Activated naive CD4-positive, alpha-beta T cell treated with anti-CD3 and anti-CD28 coated beads, Interleukin-2, amount 50 U/mL, for 72 hours (primary cell): Measurements from ENCODE around the gene RNF5. TPM values are rescaled to one million over a fixed set of nuclear protein-coding genes. Genes with fewer than 3 reads are reported as not detected.
"Not testable (repeated sequence)": the region's sequence is repeated elsewhere in the genome, so short reads cannot be mapped to it uniquely, and the experiment has no call there.

Source experiments
- ATAC-seq, 2 donors: fragments of 150-1000 bp; cut with Tn5 transposase; 2 replicates each; pipeline ENCODE4 v1.10.0; 2021; ENCODE audit warnings: mild to moderate bottlenecking in 2 of 2, moderate library complexity in 2 of 2
- DNase-seq, 2 donors: peaks; one replicate each; pipeline ENCODE4 v3.0.0; 2021 to 2022; ENCODE audit warnings: low spot score in 2 of 2
- H3K27ac Mint-ChIP-seq, 2 donors: one replicate each; pipeline ENCODE4 v1.8.0; 2022; ENCODE audit warnings: mild to moderate bottlenecking in 2 of 2, mixed read lengths in 2 of 2
- H3K36me3 Mint-ChIP-seq, 2 donors: one replicate each; pipeline ENCODE4 v1.8.0; 2022; ENCODE audit warnings: mixed read lengths in 2 of 2
- H3K9me3 Mint-ChIP-seq, 2 donors: one replicate each; pipeline ENCODE4 v1.8.0; 2022; ENCODE audit warnings: mixed read lengths in 2 of 2
- total RNA-seq, 2 donors: library from RNA; stranded (reverse); gene quantifications; one replicate each; pipeline ENCODE4 v1.2.3, GENCODE V29; 2022

RNF5 gene
- total RNA-seq, 2 donors from 2014 or later: 62.6 to 86.2 TPM

DNA sequence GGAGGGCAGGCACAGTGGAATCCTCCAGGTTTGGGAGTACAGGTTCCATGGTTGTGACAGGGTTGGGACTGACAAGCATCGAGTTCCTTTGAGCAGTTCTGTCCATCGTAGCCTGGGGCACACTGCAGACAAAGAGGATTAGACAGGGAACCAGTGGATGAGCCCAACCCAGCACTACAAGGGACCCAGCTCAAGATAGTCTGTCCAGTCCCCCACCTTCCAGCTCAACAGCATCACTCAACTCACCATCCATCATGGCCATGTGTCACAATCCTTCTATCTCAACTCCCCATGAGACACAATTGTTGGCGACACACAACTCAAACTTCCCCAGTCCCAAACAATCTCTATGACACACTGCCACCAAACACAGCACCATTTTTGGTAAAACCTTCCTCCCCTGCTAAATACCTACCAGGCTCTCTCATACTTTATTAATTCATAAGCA, 26.1 kb downstream of the RNF5 start:
- no peaks in the 10 kb centered on the region for H3K36me3 Mint-ChIP-seq
- ATAC-seq (no peak), DNase-seq (no peak)
- H3K9me3 Mint-ChIP-seq: no peaks in the 10 kb centered on the region
- no peak overlapping the region for H3K27ac Mint-ChIP-seq

DNA sequence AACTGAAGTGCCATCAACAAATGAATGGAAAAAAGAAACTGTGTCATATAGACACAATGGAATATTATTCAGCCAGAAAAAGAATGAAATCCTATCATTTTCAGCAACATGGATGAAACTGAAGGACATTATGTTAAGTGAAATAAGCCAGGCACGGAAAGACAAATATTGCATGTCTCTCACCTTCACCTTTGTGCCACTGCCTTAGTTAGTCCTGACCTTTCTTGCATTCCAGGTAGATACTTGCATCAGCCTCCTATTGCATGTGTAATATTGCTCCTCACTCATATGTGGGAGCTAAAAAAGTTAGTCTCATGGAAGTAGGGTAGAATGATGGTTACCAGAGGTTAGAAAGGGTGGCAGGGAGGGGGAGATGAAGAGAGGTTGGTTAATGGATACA, 30.8 kb downstream of the RNF5 start:
- ATAC-seq (no peak), DNase-seq (no peak)
- Mint-ChIP-seq H3K27ac (no peak overlapping the region), H3K36me3 (no peaks in the 10 kb centered on the region), H3K9me3 (no peaks in the 10 kb centered on the region)

DNA sequence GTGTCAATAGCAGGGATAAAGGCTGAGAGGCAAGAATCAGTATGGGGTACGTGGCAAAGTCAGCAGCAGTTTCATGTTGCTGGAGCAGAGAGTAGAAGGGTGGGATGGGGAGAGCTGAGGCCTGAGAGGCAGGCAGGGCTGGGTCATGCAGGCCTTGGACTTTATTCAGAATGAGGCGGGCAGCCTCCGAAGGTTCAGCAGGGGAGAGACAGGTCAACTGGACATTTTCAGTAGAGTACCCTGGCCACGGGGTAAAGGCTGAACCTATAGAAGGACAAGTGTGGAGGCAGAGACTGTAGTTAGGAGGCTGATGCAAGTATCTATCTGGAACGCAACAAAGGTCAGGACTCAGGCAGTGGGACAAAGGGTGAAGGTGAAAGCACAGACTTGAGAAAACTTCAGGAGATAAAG, 32.0 kb downstream of the RNF5 start:
- H3K36me3 Mint-ChIP-seq: no peaks in the 10 kb centered on the region

DNA sequence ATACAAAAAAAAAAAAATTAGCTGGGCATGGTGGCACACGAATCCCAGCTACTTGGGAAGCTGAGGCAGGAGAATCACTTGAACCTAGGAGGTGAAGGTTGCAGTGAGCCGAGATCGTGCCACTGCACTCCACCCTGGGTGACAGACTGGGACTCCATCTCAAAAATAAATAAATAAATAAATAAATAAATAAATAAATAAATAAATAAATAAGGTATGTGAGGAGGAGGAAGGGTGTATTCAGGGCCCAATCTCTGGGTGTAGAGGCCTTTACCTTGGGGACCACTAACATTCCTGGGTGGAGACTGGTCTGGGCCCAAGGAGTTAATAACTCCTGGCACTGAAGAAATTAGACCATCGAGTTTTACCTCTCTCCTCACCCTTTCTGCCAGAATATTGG, 33.2 kb downstream of the RNF5 start:
- H3K36me3 Mint-ChIP-seq, ATAC-seq, H3K27ac Mint-ChIP-seq, H3K9me3 Mint-ChIP-seq, DNase-seq: not testable (repeated sequence)

More for the DNA sequence above, 32.0 kb downstream of the RNF5 start:
- H3K27ac Mint-ChIP-seq: peak overlapping the region in 1 of 2 donors; percentile 44
- ATAC-seq (no peak), DNase-seq (no peak)
- H3K9me3 Mint-ChIP-seq: no peaks in the 10 kb centered on the region

DNA sequence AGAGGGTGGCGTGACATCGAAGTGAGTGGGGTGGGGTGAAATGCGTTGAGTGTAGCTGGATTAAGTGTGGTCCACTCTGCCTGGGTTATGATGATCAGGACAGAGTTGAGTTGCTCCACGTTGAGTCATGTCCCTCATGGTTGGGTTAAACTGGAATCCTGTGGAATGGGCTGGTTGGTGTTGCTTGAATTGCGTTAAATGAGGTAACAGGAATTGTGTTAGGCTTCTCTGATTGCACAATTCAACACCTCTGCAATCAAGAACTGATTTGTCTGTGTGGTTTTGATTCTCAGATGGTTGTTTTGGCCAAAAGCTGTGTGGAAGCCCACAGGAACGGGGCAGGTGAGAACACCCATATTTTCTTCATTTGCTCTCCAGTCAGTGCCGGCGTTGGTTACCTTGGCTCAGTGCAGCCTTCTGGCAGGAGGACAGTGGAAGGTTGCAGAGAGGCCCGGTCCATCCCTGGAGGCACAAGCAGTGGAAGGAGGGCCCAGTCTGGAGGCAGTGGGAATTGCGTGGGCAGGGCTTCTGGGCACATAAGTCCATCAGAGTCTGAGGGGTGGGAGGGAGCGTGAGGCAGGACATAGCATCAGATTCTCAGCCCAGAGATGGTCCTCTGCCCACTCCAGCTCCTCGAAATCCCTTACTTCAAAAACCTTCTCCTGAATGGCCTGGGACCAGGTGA, 34.0 kb downstream of the RNF5 start:
- no peaks in the 10 kb centered on the region for H3K9me3 Mint-ChIP-seq
- peak overlapping the region in 1 of 2 donors; percentile 11 for H3K27ac Mint-ChIP-seq
- ATAC-seq (no peak), DNase-seq (no peak)
- H3K36me3 Mint-ChIP-seq: no peaks in the 10 kb centered on the region

DNA sequence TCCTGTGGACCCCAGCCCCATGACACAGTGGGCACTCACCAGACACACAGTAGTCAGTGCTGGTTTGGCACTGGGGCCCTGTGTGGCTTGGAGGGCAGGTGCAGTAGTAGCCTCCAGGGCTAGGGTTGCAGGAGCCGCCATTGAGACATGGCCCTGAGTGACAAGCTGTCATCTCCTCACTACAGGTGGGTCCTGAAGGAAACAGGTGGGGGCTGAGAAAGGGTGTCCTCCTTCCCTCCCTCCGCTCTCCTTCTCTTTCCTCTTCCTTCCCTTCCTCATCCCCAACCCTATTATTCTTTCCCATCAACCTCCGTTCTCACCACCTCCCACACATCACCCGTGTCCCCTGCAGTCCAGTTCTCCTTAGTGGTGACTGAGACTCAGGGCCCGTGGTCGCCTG, 35.4 kb downstream of the RNF5 start:
- ATAC-seq (no peak), DNase-seq (no peak)
- H3K27ac Mint-ChIP-seq: no peak overlapping the region

DNA sequence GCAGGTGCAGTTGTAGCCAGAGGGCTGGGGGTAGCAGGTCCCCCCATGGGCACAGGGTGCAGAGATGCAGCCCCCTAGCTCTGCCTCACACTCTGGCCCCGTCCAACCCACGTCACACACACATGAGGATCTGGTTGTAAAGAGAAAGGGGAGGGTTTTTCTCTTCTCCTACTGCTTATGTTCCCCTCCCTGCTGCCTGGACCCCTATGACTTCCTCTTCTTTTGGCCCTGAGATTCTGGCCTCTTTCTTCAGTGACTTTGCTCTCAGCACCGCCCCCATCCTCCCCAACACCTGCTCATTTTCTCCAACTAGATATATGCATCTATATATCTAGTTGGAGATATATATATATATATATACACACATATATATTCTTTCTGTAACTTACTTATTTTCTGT, 35.9 kb downstream of the RNF5 start:
- Mint-ChIP-seq H3K36me3 (no peaks in the 10 kb centered on the region), H3K27ac (no peak overlapping the region), H3K9me3 (no peaks in the 10 kb centered on the region)
- ATAC-seq: no peak
- DNase-seq: no peak

More for the DNA sequence above, 35.4 kb downstream of the RNF5 start:
- Mint-ChIP-seq H3K36me3 (no peaks in the 10 kb centered on the region), H3K9me3 (no peaks in the 10 kb centered on the region)

DNA sequence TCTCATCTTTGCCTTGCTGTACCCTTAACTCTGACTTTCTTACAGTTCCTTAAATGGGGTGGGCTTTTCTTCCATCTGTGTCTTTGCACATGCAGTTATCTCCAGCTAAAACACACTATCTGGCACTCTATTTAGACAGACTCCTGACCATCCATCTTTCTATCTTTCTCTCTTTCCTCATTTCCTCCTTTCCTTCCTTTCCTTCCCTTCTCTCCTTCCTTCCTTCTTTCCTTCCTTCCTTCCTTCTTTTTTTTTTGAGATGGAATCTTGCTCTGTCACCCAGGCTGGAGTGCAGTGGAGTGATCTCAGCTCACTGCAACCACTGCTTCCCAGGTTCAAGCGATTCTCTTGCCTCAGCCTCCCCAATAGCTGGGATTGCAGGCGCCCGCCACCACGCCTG, 37.4 kb downstream of the RNF5 start:
- no peak for DNase-seq
- no peaks in the 10 kb centered on the region for H3K36me3 Mint-ChIP-seq
- no peaks in the 10 kb centered on the region for H3K9me3 Mint-ChIP-seq
- H3K27ac Mint-ChIP-seq: no peak overlapping the region
- ATAC-seq: no peak

DNA sequence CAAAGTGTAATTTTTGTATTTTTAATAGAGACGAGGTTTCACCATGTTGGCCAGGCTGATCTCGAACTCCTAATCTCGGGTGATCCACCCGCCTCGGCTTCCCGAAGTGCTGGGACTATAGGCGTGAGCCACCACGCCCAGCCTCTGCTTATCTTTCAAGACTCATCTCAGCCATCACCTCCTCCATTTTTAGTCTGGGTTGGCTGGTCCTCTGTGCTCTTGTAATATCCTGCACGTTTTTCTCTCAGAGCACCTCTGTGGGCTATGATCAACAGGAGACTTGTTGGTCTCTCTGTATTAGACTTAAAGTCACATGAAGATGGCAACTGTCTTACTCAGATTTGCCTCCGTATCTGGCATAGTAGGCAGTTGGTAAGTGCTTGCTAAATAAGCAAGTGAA, 38.1 kb downstream of the RNF5 start:
- ATAC-seq (no peak), DNase-seq (no peak)
- H3K27ac Mint-ChIP-seq: peak overlapping the region in 1 of 2 donors; percentile 14
- no peaks in the 10 kb centered on the region for H3K36me3 Mint-ChIP-seq
- H3K9me3 Mint-ChIP-seq: no peaks in the 10 kb centered on the region

DNA sequence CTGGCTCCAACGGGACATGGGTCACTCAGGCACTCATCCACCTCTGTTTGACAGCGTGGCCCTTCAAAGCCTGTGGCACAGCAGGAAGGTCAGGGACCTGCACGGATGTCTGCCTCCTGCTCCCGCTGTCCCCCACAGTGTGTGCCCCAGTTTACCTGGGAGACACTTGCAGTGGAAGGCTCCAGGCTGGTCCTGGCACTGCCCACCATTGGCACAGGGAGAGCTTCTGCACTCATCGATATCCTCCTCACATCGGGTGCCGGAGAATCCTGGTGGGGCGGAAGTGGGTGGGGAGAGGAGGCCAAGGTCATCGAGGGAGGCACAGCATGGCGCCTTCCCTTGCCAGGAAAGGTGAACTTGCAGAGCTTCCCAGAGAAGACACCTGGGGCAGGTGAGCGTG, 38.8 kb downstream of the RNF5 start:
- ATAC-seq (no peak), DNase-seq (no peak)
- no peak overlapping the region for H3K27ac Mint-ChIP-seq
- no peaks in the 10 kb centered on the region for H3K9me3 Mint-ChIP-seq
- no peaks in the 10 kb centered on the region for H3K36me3 Mint-ChIP-seq

DNA sequence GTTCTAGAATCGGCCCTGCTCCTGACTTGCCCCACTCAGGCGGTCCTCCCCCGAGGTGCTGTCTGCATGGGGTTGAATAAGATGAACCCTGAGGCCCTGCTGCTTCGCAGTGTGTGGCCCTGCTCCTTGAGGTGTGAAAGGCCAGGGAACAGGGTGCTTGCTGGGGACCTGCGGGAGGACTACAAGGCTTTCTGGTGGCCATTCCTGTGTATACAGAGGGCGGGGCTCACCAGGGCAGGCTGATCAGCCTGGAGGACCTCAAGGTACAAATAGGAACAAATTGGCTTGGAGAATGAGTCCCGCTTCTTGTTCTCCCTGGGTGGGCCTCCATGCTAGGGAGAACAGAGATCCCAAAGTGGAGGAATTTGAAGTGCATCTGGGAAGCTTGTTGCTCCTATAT, 40.0 kb downstream of the RNF5 start:
- no peak for ATAC-seq
- H3K36me3 Mint-ChIP-seq: no peaks in the 10 kb centered on the region
- no peak for DNase-seq
- H3K9me3 Mint-ChIP-seq: no peaks in the 10 kb centered on the region
- no peak overlapping the region for H3K27ac Mint-ChIP-seq

DNA sequence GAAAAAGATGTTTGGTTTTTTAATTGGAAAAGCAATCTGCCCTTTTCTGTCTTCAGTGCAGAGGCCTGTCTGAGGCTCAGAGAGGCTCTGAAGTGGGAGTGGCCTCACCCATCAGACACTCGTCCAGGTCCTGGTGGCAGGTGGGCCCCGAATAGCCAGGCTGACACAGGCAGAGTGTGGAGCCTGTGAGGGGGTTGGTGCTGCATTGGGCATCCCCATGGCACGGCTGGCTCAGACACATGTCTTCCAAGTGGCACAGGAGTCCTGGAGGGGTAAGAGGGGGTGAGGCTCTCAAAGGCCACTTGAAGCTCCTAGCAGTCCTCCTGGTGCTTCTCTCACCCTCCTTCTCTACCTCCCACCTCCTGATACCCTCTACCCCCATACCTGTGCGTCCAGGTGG, 41.8 kb downstream of the RNF5 start:
- Mint-ChIP-seq H3K36me3 (no peaks in the 10 kb centered on the region), H3K9me3 (no peaks in the 10 kb centered on the region), H3K27ac (peak overlapping the region in 1 of 2 donors; percentile 19)
- DNase-seq: no peak
- ATAC-seq: no peak

DNA sequence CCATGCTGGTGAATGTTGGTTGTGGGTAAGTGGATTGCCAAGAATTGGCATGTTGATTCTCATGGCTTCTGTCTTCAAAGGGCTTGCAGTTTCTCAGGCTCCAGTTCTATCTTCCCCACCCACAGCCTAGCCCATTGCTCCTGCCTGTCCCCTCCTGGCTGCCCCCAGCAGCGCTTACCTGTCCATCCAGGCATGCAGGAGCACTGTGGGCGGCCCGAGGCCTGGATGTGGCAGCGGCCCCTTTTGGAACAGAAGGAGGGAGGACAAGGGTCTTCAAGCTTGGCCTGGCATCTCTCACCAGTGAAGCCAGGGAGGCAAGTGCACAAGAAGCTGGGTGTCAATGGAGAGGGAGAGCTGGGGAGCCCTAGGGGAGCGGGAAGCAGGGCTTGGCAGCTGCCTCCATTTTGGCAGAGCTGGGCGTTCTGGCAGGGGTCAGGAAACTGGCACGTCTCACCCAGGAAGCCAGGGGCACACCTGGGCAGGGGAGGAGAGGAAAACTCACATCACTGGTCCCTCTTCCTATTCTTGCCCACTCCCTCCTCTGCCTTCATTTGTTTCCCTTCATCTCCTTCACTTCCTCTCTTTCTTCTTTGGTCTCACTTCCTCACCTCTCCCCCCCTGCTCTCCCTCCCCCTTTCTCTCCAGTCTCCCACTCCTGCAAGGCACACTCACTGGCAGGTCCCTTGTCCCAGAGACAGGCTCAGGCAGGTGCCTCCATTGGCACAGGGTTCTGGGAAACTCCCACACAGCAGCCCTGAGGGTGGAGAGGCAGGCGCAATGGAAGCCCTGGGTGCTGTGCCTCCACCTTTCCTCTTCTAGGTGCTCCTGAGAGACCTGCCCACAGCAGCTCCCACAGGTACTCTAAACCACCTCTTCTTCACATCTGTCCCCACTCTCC, 44.4 kb downstream of the RNF5 start:
- Mint-ChIP-seq H3K36me3 (no peaks in the 10 kb centered on the region), H3K9me3 (no peaks in the 10 kb centered on the region), H3K27ac (peak overlapping the region; percentile 60 to 79)
- ATAC-seq (no peak), DNase-seq (no peak)

DNA sequence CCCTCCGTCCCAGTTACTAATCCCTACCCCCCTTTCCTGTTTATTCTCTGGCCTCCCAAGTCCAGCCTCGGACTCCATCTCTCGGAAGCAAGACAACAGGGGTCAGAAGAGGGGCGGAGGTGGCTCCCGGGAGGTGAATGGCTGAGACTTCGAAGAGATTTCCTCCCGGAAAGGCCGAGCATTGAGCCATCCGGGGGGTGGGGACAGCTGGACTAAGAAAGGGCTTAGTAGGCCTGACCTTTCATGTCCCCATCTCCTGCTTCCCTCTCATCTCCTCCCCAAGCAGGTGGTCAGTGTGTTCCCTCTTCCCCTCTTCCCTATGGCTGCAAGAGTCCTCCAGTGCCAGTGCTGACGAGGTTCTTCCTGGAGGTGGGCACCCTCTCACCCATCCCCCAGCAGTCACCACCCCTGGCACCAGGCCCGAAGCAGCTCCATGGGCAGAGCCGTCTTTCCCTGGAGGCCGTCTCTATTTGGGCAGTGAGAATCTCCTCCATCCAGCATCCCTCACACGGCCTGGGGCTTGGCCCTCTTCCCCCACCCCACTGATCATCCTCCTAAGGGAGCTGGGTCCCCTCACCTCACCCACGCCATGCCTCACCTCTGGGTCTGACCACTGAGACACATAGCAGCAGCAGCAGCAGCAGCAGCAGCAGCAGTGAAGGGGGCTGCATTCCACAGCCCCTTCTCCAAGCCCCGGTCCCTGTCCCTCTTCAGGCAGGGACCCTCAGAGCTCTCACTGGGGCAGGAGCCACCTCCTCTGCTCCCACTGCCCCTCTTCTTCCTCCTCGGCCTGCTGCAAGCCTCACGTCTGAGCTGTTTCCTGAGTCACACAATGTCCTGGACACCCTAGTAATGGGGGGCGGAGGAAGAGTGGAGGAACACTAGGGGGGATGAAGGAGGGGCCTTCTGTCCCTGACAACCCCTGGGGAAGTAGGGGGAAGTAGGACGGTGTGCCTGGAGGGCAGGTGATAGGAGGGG, 45.3 kb downstream of the RNF5 start, which contains the start of gene NOTCH4:
Gene NOTCH4, minus strand, starts transcription at position 810 of the 978 bp plus-strand sequence. Its CDS starts 139 bp downstream, at position 671.
- DNase-seq: no peak
- Mint-ChIP-seq H3K36me3 (no peaks in the 10 kb centered on the region), H3K9me3 (no peaks in the 10 kb centered on the region), H3K27ac (peak within 1 kb of the TSS; percentile 60 to 90)
- no peak for ATAC-seq

DNA sequence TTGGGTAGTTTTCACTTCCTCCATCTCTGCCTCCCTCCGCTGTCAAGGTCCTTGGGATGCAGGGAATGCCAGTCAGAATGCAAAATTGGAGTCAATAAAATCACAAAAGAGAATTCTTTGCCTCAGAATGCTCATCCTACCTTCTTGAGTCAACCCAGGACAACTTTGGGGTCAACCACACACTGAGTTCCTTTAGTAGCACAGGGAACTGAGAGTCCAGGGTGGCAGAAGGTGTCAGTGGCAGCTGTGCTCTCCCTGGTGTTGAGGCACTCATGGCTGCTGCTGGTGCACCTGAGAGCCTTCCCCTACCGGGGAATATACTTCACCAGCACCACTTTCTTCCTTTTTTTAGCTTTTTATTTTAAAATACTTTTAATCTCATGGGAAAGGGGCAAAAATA, 46.5 kb downstream of the RNF5 start:
- ATAC-seq (peak in 1 of 2 donors; percentile 47), DNase-seq (no peak)
- Mint-ChIP-seq H3K27ac (no peak overlapping the region), H3K36me3 (no peaks in the 10 kb centered on the region), H3K9me3 (no peaks in the 10 kb centered on the region)

DNA sequence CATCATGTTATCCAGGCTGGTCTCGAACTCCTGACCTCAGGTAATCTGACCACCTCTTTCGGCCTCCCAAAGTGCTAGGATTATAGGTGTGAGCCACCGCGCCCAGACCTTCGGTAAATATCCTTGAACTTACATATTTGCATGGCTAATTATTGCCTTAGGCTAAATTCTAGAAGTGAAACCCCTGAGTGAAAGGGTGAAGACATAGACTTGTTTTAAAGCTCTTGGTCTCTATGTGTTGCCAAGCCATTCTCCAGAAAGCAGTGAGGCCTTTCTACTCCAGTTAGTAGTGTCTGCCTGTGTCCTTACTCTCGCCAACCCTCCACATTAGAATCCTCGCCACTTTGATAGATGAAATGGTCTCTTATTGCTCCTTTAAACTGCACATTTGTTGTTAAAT, 48.2 kb downstream of the RNF5 start:
- Mint-ChIP-seq H3K9me3 (no peaks in the 10 kb centered on the region), H3K36me3 (no peaks in the 10 kb centered on the region), H3K27ac (no peak overlapping the region)
- ATAC-seq (no peak), DNase-seq (no peak)
